HepG2 (cell line): ENCODE results near the gene ST13. TPM values are rescaled to one million over a fixed set of nuclear protein-coding genes. Genes with fewer than 3 reads are reported as not detected.

ENCODE experiments used
- DPF2 ChIP-seq: sonication (generic); formaldehyde crosslinking; IDR thresholded peaks from 2 replicates; pipeline ENCODE4 v1.4.0; 2020; ENCODE audit warnings: mild to moderate bottlenecking, low read depth, missing genetic modification reagents, borderline replicate concordance
- GTF3A ChIP-seq: sonication (generic); formaldehyde crosslinking; conservative IDR thresholded peaks from 2 replicates; pipeline ENCODE4 v1.4.0; 2020; ENCODE audit warnings: mild to moderate bottlenecking, missing genetic modification reagents
- HCFC1 ChIP-seq: fragments of 150-350 bp; IDR thresholded peaks from 2 replicates; pipeline ENCODE4 v1.6.1; 2014; ENCODE audit warnings: low read depth, low read length
- HMGXB4 ChIP-seq, 2 experiments: sonication (generic) in 1 of 2; formaldehyde crosslinking in 1 of 2; IDR thresholded peaks; 2 replicates each; pipeline versions ENCODE4 v1.4.0 to v1.6.1; 2018 to 2020; ENCODE audit warnings: missing genetic modification reagents in 2 of 2, borderline replicate concordance in 1 of 2, low read depth in 1 of 2, mild to moderate bottlenecking in 1 of 2, missing biosample characterization in 1 of 2
- HOMEZ ChIP-seq: IDR thresholded peaks from 2 replicates; pipeline ENCODE4 v1.6.1; 2016; ENCODE audit warnings: low read depth
- MXD1 ChIP-seq: sonication (generic); formaldehyde crosslinking; IDR thresholded peaks from 2 replicates; pipeline ENCODE4 v1.4.0; 2020; ENCODE audit warnings: mild to moderate bottlenecking, missing genetic modification reagents
- MXD4 ChIP-seq: IDR thresholded peaks from 2 replicates; pipeline ENCODE4 v1.6.1; 2016; ENCODE audit warnings: mild to moderate bottlenecking, missing biosample characterization, missing genetic modification reagents
- POGZ ChIP-seq: sonication (generic); formaldehyde crosslinking; IDR thresholded peaks from 2 replicates; pipeline ENCODE4 v1.4.0; 2020; ENCODE audit warnings: mild to moderate bottlenecking, missing genetic modification reagents
- SMAD9 ChIP-seq: sonication (generic); formaldehyde crosslinking; IDR thresholded peaks from 2 replicates; pipeline ENCODE4 v1.5.1; 2020; ENCODE audit warnings: mild to moderate bottlenecking, missing genetic modification reagents
- SP4 ChIP-seq: sonication (generic); formaldehyde crosslinking; IDR thresholded peaks from 2 replicates; pipeline ENCODE4 v1.8.1; 2023; ENCODE audit warnings: mild to moderate bottlenecking, missing genetic modification reagents
- ZBTB1 ChIP-seq: sonication (generic); formaldehyde crosslinking; IDR thresholded peaks from 2 replicates; pipeline ENCODE4 v1.4.0; 2020; ENCODE audit warnings: missing genetic modification reagents, borderline replicate concordance
- ZC3H13 ChIP-seq: sonication (generic); formaldehyde crosslinking; IDR thresholded peaks from 2 replicates; pipeline ENCODE4 v1.8.1; 2023; ENCODE audit warnings: mild to moderate bottlenecking, missing genetic modification reagents, moderate library complexity
- ZNF501 ChIP-seq: sonication (generic); formaldehyde crosslinking; IDR thresholded peaks from 2 replicates; pipeline ENCODE4 v1.5.1; 2020; ENCODE audit warnings: mild to moderate bottlenecking, moderate library complexity, missing genetic modification reagents
- ZNF557 ChIP-seq: sonication (generic); formaldehyde crosslinking; IDR thresholded peaks from 2 replicates; pipeline ENCODE4 v1.4.0; 2020; ENCODE audit warnings: missing genetic modification reagents
- ZNF563 ChIP-seq: sonication (generic); formaldehyde crosslinking; IDR thresholded peaks from 2 replicates; pipeline ENCODE4 v1.8.0; 2022; ENCODE audit warnings: mild to moderate bottlenecking, moderate library complexity, missing genetic modification reagents
- ZNF598 ChIP-seq: sonication (generic); formaldehyde crosslinking; IDR thresholded peaks from 2 replicates; pipeline ENCODE4 v1.5.1; 2020; ENCODE audit warnings: mild to moderate bottlenecking, missing genetic modification reagents, borderline replicate concordance
- ZNF660 ChIP-seq: sonication (generic); formaldehyde crosslinking; IDR thresholded peaks from 2 replicates; pipeline ENCODE4 v1.5.1; 2020; ENCODE audit warnings: mild to moderate bottlenecking, low read depth, missing genetic modification reagents, borderline replicate concordance
- ZNF704 ChIP-seq: sonication (generic); formaldehyde crosslinking; IDR thresholded peaks from 2 replicates; pipeline ENCODE4 v1.8.1; 2023; ENCODE audit warnings: mild to moderate bottlenecking, inconsistent platforms, moderate library complexity, missing genetic modification reagents, borderline replicate concordance
- ZNF709 ChIP-seq: sonication (generic); formaldehyde crosslinking; IDR thresholded peaks from 2 replicates; pipeline ENCODE4 v1.5.0; 2020; ENCODE audit warnings: mild to moderate bottlenecking, missing genetic modification reagents
- ZNF772 ChIP-seq: sonication (generic); formaldehyde crosslinking; IDR thresholded peaks from 2 replicates; pipeline ENCODE4 v1.5.0; 2020; ENCODE audit warnings: mild to moderate bottlenecking, missing genetic modification reagents
- ZNF883 ChIP-seq: sonication (generic); formaldehyde crosslinking; IDR thresholded peaks from 2 replicates; pipeline ENCODE4 v1.5.1; 2020; ENCODE audit warnings: mild to moderate bottlenecking, missing genetic modification reagents; ENCODE audit errors: not compliant biosample characterization
- polyA plus RNA-seq, 8 experiments: library from polyadenylated mRNA; depleted of rRNA in 3 of 8; stranded (reverse) in 7 of 8; unstranded in 1 of 8; fragments of >200 nt; fragmentation: Illumina TruSeq in 4 of 8; extraction: Trizol in 4 of 8; gene quantifications; 2 replicates each; pipeline versions ENCODE4 v1.2.1 to v1.2.3, GENCODE V29; 2011 to 2016; ENCODE audit warnings: low read depth in 4 of 8, missing spikeins in 1 of 8, mixed read lengths in 1 of 8; ENCODE audit not compliant: insufficient read depth in 1 of 8
- total RNA-seq, 5 experiments: library from RNA; depleted of rRNA; stranded (reverse); fragments of >200 nt; fragmentation: Illumina TruSeq; extraction: Trizol; gene quantifications; 2 replicates each; pipeline ENCODE4 v1.2.3, GENCODE V29; 2016; ENCODE audit warnings: low read depth in 1 of 5

The ST13 gene
- total and polyA plus RNA-seq, 2 of the 13 experiments (the other 11 are each of a cell fraction or from before 2014, with no cell fraction given), result 110 to 274 TPM

GRCh38 chr22:40818747-40819598 is 37.5 kb downstream of the ST13 start, which contains the start of gene SLC25A17 (continued):
- 0 out of 2 replicates have a peak, but pooled peaks have one; percentile 4 for TF ChIP-seq HOMEZ
- TF ChIP-seq ZC3H13 (CRISPR knock-in tag), result peak; percentile 72; the same call in 1 of the 2 replicates
- peak; percentile 93; the same call in 1 of the 2 replicates for TF ChIP-seq ZNF598
- TF ChIP-seq ZNF563, result peak; percentile 60; the same call in 1 of the 2 replicates
- no peak for TF ChIP-seq ZNF557
- peak; percentile 55; the same call in 1 of the 2 replicates for TF ChIP-seq POGZ (CRISPR knock-in tag)
- peak; percentile 46; the same call in 1 of the 2 replicates for TF ChIP-seq MXD4 (CRISPR knock-in tag)
- TF ChIP-seq HCFC1, result no peak
- TF ChIP-seq SMAD9 (CRISPR knock-in tag), result no peak
- TF ChIP-seq HMGXB4 (CRISPR knock-in tag; IDR thresholded peaks at IDR 0.05; ENCODE audit: borderline replicate concordance in 1 of 2, low read depth in 1 of 2), result peak; percentile 50 to 58; a peak in 3 of 4 replicates
- TF ChIP-seq ZNF883 (CRISPR knock-in tag), result peak; percentile 84
- TF ChIP-seq GTF3A, result no peak
- TF ChIP-seq MXD1 (CRISPR knock-in tag), result peak; percentile 80; the same call in 1 of the 2 replicates
- no peak for TF ChIP-seq DPF2 (CRISPR knock-in tag)
- peak; percentile 74; the same call in 1 of the 2 replicates for TF ChIP-seq ZBTB1 (CRISPR knock-in tag)
- TF ChIP-seq ZNF772 (CRISPR knock-in tag), result peak; percentile 23; the same call in 1 of the 2 replicates
- TF ChIP-seq ZNF709 (CRISPR knock-in tag), result peak; percentile 46; the same call in 1 of the 2 replicates
- peak; percentile 71; the same call in 1 of the 2 replicates for TF ChIP-seq ZNF501 (CRISPR knock-in tag)
- TF ChIP-seq ZNF704, result no peak
- TF ChIP-seq SP4 (CRISPR knock-in tag), result peak; percentile 63
- no peak for TF ChIP-seq ZNF660 (CRISPR knock-in tag)
